H1 (cell line): ENCODE data around the gene HOXA11. TPM values are rescaled to one million over a fixed set of nuclear protein-coding genes. Genes with fewer than 3 reads are reported as not detected.

Experiments
- CTCF ChIA-PET: fragments of 300-600 bp; sonication (Branson Sonifier 250); formaldehyde crosslinking; loops from one replicate; lab custom pipeline; 2021; ENCODE audit not compliant: partially characterized antibody; lab: Charles Lee
- POLR2A ChIA-PET: fragments of 300-600 bp; sonication (Branson Sonifier 250); formaldehyde crosslinking; loops from one replicate; lab custom pipeline; 2021; ENCODE audit warnings: inconsistent platforms; ENCODE audit not compliant: partially characterized antibody; lab: Charles Lee
- DNase-seq, 2 experiments: peaks; one replicate each; pipeline versions ENCODE4 v3.0.0 to v3.0.0-alpha.2; 2010 to 2022; ENCODE audit warnings: low spot score in 2 of 2, low read depth in 1 of 2, mixed read lengths in 1 of 2
- FAIRE-seq: peaks from 2 replicates; lab custom pipeline; 2011; peaks lifted over from hg19 to GRCh38; lab: Jason Lieb, UNC
- H2AFZ ChIP-seq: 2 replicates; pipeline ENCODE4 v1.8.1; 2012; ENCODE audit warnings: low read length, inconsistent platforms
- H2AK5ac ChIP-seq: 2 replicates; pipeline ENCODE4 v1.6.1; 2013; ENCODE audit warnings: low read depth, low read length
- H2BK120ac ChIP-seq: replicated peaks from 2 replicates; pipeline ENCODE3; 2013; ENCODE audit warnings: low read depth, low read length, inconsistent platforms
- H2BK12ac ChIP-seq: 2 replicates; pipeline ENCODE4 v1.6.1; 2013; ENCODE audit warnings: low read depth, low read length
- H2BK15ac ChIP-seq: 2 replicates; pipeline ENCODE4 v1.6.1; 2013; ENCODE audit warnings: low read length
- H2BK20ac ChIP-seq: 2 replicates; pipeline ENCODE4 v1.6.1; 2013; ENCODE audit warnings: low read length
- H2BK5ac ChIP-seq: 2 replicates; pipeline ENCODE4 v1.6.1; 2013; ENCODE audit warnings: low read depth, low read length
- H3K14ac ChIP-seq: 2 replicates; pipeline ENCODE4 v1.6.1; 2013; ENCODE audit warnings: inconsistent platforms; ENCODE audit not compliant: insufficient read length
- H3K18ac ChIP-seq: 2 replicates; pipeline ENCODE4 v1.6.1; 2013; ENCODE audit warnings: low read length; ENCODE audit errors: extremely low read depth
- H3K23ac ChIP-seq: 2 replicates; pipeline ENCODE4 v1.6.1; 2013; ENCODE audit warnings: inconsistent platforms; ENCODE audit not compliant: insufficient read length
- H3K23me2 ChIP-seq: 2 replicates; pipeline ENCODE4 v1.6.1; 2013; ENCODE audit warnings: low read depth, low read length
- H3K27ac ChIP-seq: 2 replicates; pipeline ENCODE4 v1.6.1; 2011; ENCODE audit warnings: low read depth, low read length, inconsistent platforms
- H3K27me3 ChIP-seq, 4 experiments: replicated peaks in 1 of 4; 1 replicate in 1 of 4; 2 replicates in 3 of 4; pipeline versions ENCODE4 v1.6.1 to v1.8.1; 2011 to 2013; ENCODE audit warnings: low read length in 3 of 4, mild to moderate bottlenecking in 3 of 4, inconsistent platforms in 2 of 4, mixed read lengths in 2 of 4, moderate library complexity in 1 of 4; ENCODE audit not compliant: control insufficient read depth in 3 of 4, insufficient read depth in 3 of 4; ENCODE audit errors: extremely low read depth in 1 of 4
- H3K36me3 ChIP-seq, 4 experiments: 2 replicates each; pipeline versions ENCODE4 v1.6.1 to v1.8.1; 2011 to 2013; ENCODE audit warnings: mild to moderate bottlenecking in 4 of 4, low read length in 3 of 4, moderate library complexity in 2 of 4, control low read depth in 1 of 4, inconsistent platforms in 1 of 4; ENCODE audit not compliant: insufficient read depth in 4 of 4, control insufficient read depth in 2 of 4
- H3K4ac ChIP-seq: replicated peaks from 2 replicates; pipeline ENCODE3; 2013; ENCODE audit warnings: low read length, low read depth, mixed read lengths, inconsistent platforms; ENCODE audit not compliant: insufficient read length
- H3K4me1 ChIP-seq, 4 experiments: replicated peaks in 1 of 4; 1 replicate in 1 of 4; 2 replicates in 3 of 4; pipeline versions ENCODE4 v1.6.1 to v1.8.1; 2011 to 2013; ENCODE audit warnings: low read length in 3 of 4, inconsistent platforms in 2 of 4, mixed read lengths in 1 of 4; ENCODE audit not compliant: insufficient read depth in 4 of 4, control insufficient read depth in 3 of 4
- H3K4me2 ChIP-seq, 2 experiments: 2 replicates each; pipeline versions ENCODE4 v1.6.1 to v1.8.1; 2011 to 2013; ENCODE audit warnings: low read depth in 2 of 2, low read length in 2 of 2, control low read depth in 1 of 2, inconsistent platforms in 1 of 2, mild to moderate bottlenecking in 1 of 2; ENCODE audit not compliant: insufficient read depth in 1 of 2
- H3K4me3 ChIP-seq, 4 experiments: fragments of 200-600, 300-600 bp in 1 of 4; sonication (generic), shearing (Covaris generic), sonication (Bioruptor Twin) in 1 of 4; 2 replicates each; pipeline versions ENCODE4 v1.5.1 to v1.8.1; 2011 to 2016; ENCODE audit warnings: low read length in 4 of 4, low read depth in 3 of 4, control low read depth in 2 of 4, inconsistent platforms in 2 of 4, mild to moderate bottlenecking in 2 of 4, mixed read lengths in 1 of 4, moderate library complexity in 1 of 4; ENCODE audit not compliant: insufficient read depth in 2 of 4; ENCODE audit errors: extremely low read depth in 1 of 4
- H3K56ac ChIP-seq: replicated peaks from 2 replicates; pipeline ENCODE3; 2013; ENCODE audit warnings: low read depth, mild to moderate bottlenecking, mixed read lengths, low read length, inconsistent platforms; ENCODE audit not compliant: insufficient read length
- H3K79me1 ChIP-seq: 2 replicates; pipeline ENCODE4 v1.6.1; 2013; ENCODE audit warnings: low read depth, low read length, control low read depth
- H3K79me2 ChIP-seq, 2 experiments: 2 replicates each; pipeline versions ENCODE4 v1.6.1 to v1.8.1; 2012 to 2013; ENCODE audit warnings: low read length in 2 of 2, mild to moderate bottlenecking in 2 of 2, inconsistent platforms in 1 of 2; ENCODE audit not compliant: insufficient read depth in 2 of 2, control insufficient read depth in 1 of 2
- H3K9ac ChIP-seq, 4 experiments: replicated peaks in 1 of 4; 1 replicate in 1 of 4; 2 replicates in 3 of 4; pipeline versions ENCODE4 v1.6.1 to v1.8.1; 2011 to 2013; ENCODE audit warnings: low read depth in 3 of 4, low read length in 3 of 4, control low read depth in 2 of 4, mild to moderate bottlenecking in 2 of 4, moderate library complexity in 2 of 4, inconsistent platforms in 1 of 4; ENCODE audit errors: extremely low read depth in 1 of 4
- H3K9me3 ChIP-seq, 2 experiments: 2 replicates each; pipeline versions ENCODE4 v1.6.1 to v1.8.1; 2012 to 2013; ENCODE audit warnings: mild to moderate bottlenecking in 2 of 2, moderate library complexity in 2 of 2, control low read depth in 1 of 2, inconsistent platforms in 1 of 2, low read depth in 1 of 2, low read length in 1 of 2, mixed read lengths in 1 of 2; ENCODE audit not compliant: insufficient read depth in 2 of 2
- H4K20me1 ChIP-seq, 2 experiments: replicated peaks in 1 of 2; 2 replicates each; pipeline versions ENCODE3 to v1.8.1; 2011 to 2013; ENCODE audit warnings: inconsistent platforms in 2 of 2, low read length in 2 of 2, mild to moderate bottlenecking in 1 of 2; ENCODE audit not compliant: insufficient read depth in 2 of 2, control insufficient read depth in 1 of 2
- H4K5ac ChIP-seq: 2 replicates; pipeline ENCODE4 v1.6.1; 2013; ENCODE audit warnings: low read length, low read depth, mixed read lengths, inconsistent platforms; ENCODE audit not compliant: insufficient read length
- H4K8ac ChIP-seq: 2 replicates; pipeline ENCODE4 v1.8.0; 2013; ENCODE audit warnings: mild to moderate bottlenecking, moderate library complexity, low read length, inconsistent platforms; ENCODE audit not compliant: insufficient read depth; ENCODE audit errors: extremely low read depth
- H4K91ac ChIP-seq: replicated peaks from 2 replicates; pipeline ENCODE3; 2013; ENCODE audit warnings: low read length, mixed read lengths, inconsistent platforms; ENCODE audit not compliant: insufficient read length
- BRCA1 ChIP-seq: IDR thresholded peaks from 2 replicates; pipeline ENCODE4 v1.6.1; 2012; ENCODE audit warnings: low read depth, low read length, improper control_type of control experiment
- CTBP2 ChIP-seq: IDR thresholded peaks from 2 replicates; pipeline ENCODE4 v1.7.0; 2011; ENCODE audit warnings: borderline replicate concordance, mild to moderate bottlenecking, moderate library complexity, mixed read lengths, low read length; ENCODE audit not compliant: insufficient read depth, insufficient read length
- NANOG ChIP-seq: IDR thresholded peaks from 2 replicates; pipeline ENCODE4 v1.6.1; 2011; ENCODE audit warnings: low read length, low read depth, mild to moderate bottlenecking, inconsistent platforms; ENCODE audit not compliant: insufficient read depth, poor library complexity, severe bottlenecking
- POU5F1 ChIP-seq: IDR thresholded peaks from 2 replicates; pipeline ENCODE4 v1.6.1; 2011; ENCODE audit warnings: low read depth, mild to moderate bottlenecking, low read length, moderate library complexity
- RAD21 ChIP-seq, 2 experiments: IDR thresholded peaks in 1 of 2; conservative IDR thresholded peaks in 1 of 2; 2 replicates each; pipeline ENCODE4 v1.6.1; 2011; ENCODE audit warnings: low read depth in 2 of 2, low read length in 2 of 2, improper control_type of control experiment in 1 of 2, inconsistent platforms in 1 of 2, mild to moderate bottlenecking in 1 of 2, moderate library complexity in 1 of 2
- WGBS, 2 experiments: shearing (Covaris generic) in 1 of 2; methylation state at CpG; one replicate each; pipeline versions ENCODE4 v1.1.6 to v1.1.7; 2013 to 2015; ENCODE audit warnings: low lambda C conversion rate in 2 of 2, mixed read lengths in 2 of 2, inconsistent platforms in 1 of 2, low coverage in 1 of 2, missing lambda C conversion rate in 1 of 2; ENCODE audit not compliant: insufficient replicate concordance in 2 of 2, insufficient coverage in 1 of 2, insufficient read length in 1 of 2; ENCODE audit errors: extremely low coverage in 1 of 2, missing lambda C conversion rate in 1 of 2; 5-methylcytosine and 5-hydroxymethylcytosine counted together
- polyA plus RNA-seq, 7 experiments: library from polyadenylated mRNA; depleted of rRNA in 3 of 7; stranded (reverse) in 5 of 7; unstranded in 2 of 7; fragments of >200 nt in 5 of 7; fragments of 200-250 nt in 2 of 7; gene quantifications; 1 replicate in 5 of 7; 2 replicates in 1 of 7; 4 replicates in 1 of 7; pipeline versions ENCODE4 v1.2.1 to v1.2.3, GENCODE V29; 2011 to 2013; ENCODE audit warnings: missing spikeins in 2 of 7, mixed read lengths in 2 of 7
- total RNA-seq: library from RNA; stranded (reverse); fragmentation: NEBNext Ultra II Directional; extraction: Animal tissue kit (Norgen Biotek cat#: 25700); gene quantifications from 2 replicates; pipeline ENCODE4 v1.2.1, GENCODE V29; 2021
- TF ChIP-seq, protein P1 (sequence below): IDR thresholded peaks from 2 replicates; pipeline ENCODE4 v1.6.1; 2011; ENCODE audit warnings: low read depth, mild to moderate bottlenecking, low read length; ENCODE audit not compliant: insufficient read depth
- TF ChIP-seq, protein P2 (sequence below): IDR thresholded peaks from 2 replicates; pipeline ENCODE4 v1.6.1; 2012; ENCODE audit warnings: inconsistent platforms

Gene HOXA11
- total and polyA plus RNA-seq, 2 of the 8 experiments (the other 6 are each of a cell fraction or from before 2014, with no cell fraction given): not detected

DNA sequence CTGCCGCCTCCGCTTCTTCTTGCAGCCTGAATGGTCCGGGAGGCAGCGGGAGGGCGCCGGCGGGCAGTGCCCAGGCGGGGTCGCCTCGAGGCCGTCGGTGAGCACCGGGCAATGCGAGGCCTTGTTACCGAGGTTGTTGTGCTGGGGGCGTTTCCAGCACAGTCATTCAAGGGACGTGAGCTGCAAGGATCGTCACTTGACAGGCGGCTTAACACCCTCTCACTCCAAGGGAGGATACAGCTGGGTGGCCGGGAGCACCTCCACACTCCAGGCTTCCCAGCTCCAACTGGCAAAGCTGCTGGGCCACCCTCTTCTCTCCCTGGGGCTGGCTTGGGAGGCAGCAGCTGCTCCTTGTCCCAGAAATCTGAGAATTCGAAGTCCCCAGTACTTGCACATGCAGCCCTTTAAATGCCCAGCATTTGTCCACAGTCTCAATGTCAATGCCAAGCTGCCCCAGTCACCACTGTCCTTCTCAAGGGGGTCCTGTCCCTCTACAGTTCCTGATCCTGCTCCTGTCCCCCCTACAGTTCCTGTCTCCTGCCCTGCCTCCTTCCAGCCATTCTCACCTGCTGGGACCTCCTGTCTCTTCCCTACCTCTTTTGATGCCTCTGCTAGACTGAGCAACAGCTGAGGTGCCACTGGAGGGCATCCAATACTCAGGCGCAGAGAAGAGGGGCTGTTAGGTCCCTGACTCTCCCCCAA, 4.4 kb upstream of the HOXA11 start:
- H3K4me3 ChIP-seq: peak overlapping the region in 1 of 4 experiments; percentile 38; a peak in 2 of 8 replicates
- peaks cover 30 to 60% of the 10 kb centered on the region in 2 experiments for H4K20me1 ChIP-seq
- POLR2A ChIA-PET: no interaction called here
- peaks cover 0 to 3% of the 10 kb centered on the region in 2 experiments; a peak in 1 of 4 replicates for H3K9me3 ChIP-seq
- no peak overlapping the region for H3K18ac ChIP-seq
- H2BK20ac ChIP-seq: peak overlapping the region; percentile 32; the same call in 1 of the 2 replicates
- H3K36me3 ChIP-seq: peaks cover 0 to 14% (median 0%) of the 10 kb centered on the region in 4 experiments; a peak in 1 of 8 replicates
- no peak overlapping the region for H3K9ac ChIP-seq
- TF ChIP-seq CTBP2 (no peak), RAD21 (IDR thresholded peaks at IDR 0.05 in 1 of 2, conservative IDR thresholded peaks at IDR 0.05 in 1 of 2; ENCODE audit: low read depth in 2 of 2, low read length in 2 of 2) (peak in 1 of 2 experiments; percentile 3; a peak in 1 of 4 replicates), NANOG (no peak), BRCA1 (no peak), POU5F1 (no peak)
- TF ChIP-seq, protein P1, sequence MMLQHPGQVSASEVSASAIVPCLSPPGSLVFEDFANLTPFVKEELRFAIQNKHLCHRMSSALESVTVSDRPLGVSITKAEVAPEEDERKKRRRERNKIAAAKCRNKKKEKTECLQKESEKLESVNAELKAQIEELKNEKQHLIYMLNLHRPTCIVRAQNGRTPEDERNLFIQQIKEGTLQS: no peak
- TF ChIP-seq, protein P2, sequence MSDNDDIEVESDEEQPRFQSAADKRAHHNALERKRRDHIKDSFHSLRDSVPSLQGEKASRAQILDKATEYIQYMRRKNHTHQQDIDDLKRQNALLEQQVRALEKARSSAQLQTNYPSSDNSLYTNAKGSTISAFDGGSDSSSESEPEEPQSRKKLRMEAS: no peak
- TF ChIP-seq, all 59 proteins: peak for 1
- Histone ChIP-seq H4K91ac (no peak overlapping the region), H2AK5ac (no peak overlapping the region), H2BK5ac (no peak overlapping the region), H2BK120ac (no peak overlapping the region), H2BK12ac (0 out of 2 replicates have a peak overlapping the region, but pooled peaks have one; percentile 60), H3K23ac (no peak overlapping the region), H4K8ac (0 out of 2 replicates have a peak overlapping the region, but pooled peaks have one; percentile 1), H3K56ac (no peak overlapping the region), H2BK15ac (no peak overlapping the region), H3K79me2 (no peaks in the 10 kb centered on the region), H4K5ac (no peak overlapping the region), H3K14ac (no peak overlapping the region), H3K4ac (no peak overlapping the region), H3K79me1 (no peaks in the 10 kb centered on the region), H3K27ac (no peak overlapping the region), H2AFZ (no peak overlapping the region), H3K27me3 (peaks cover 97 to 100% (median 98%) of the 10 kb centered on the region in 4 experiments), H3K23me2 (no peaks in the 10 kb centered on the region), H3K4me2 (peak overlapping the region; percentile 29 to 41; a peak in 3 of 4 replicates), H3K4me1 (peaks cover 0 to 27% (median 16%) of the 10 kb centered on the region in 4 experiments; a peak in 5 of 7 replicates)
- CTCF ChIA-PET: interaction anchor here (0.5 to 9.1 kb wide), 7 partner anchors 10 to 831 kb away, joined by 3 to 64 read pairs (median 7); partner anchors contain the start of gene HOXA13
- DNase-seq (peak in 1 of 2 experiments; percentile 64), FAIRE-seq (no peak)
- 10% methylated on average over 21 of the region's 22 CpGs; no CpG with 5 or more reads in 1 of the 2 experiments for WGBS, 2 experiments
